Fibroblast of villous mesenchyme (primary cell): ENCODE data around the gene SNX25. TPM values are rescaled to one million over a fixed set of nuclear protein-coding genes. Genes with fewer than 3 reads are reported as not detected.

Experiments
- DNase-seq: peaks from one replicate; pipeline ENCODE4 v3.0.0-alpha.2; 2010; ENCODE audit warnings: low read depth
- H3K4me3 ChIP-seq: 2 replicates; pipeline ENCODE4 v1.5.1; 2011; ENCODE audit warnings: low read depth, mild to moderate bottlenecking, low read length
- total RNA-seq: library from RNA; depleted of rRNA; stranded (reverse); fragments of >200 nt; gene quantifications from 2 replicates; pipeline ENCODE4 v1.2.3, GENCODE V29; 2012
- TF ChIP-seq, protein P1 (sequence below): IDR thresholded peaks from 2 replicates; pipeline ENCODE4 v1.5.1; 2012; ENCODE audit warnings: low read depth, mild to moderate bottlenecking, low read length; ENCODE audit not compliant: insufficient read depth

The SNX25 gene
- total RNA-seq, 1 donor: 47.1 TPM

DNA sequence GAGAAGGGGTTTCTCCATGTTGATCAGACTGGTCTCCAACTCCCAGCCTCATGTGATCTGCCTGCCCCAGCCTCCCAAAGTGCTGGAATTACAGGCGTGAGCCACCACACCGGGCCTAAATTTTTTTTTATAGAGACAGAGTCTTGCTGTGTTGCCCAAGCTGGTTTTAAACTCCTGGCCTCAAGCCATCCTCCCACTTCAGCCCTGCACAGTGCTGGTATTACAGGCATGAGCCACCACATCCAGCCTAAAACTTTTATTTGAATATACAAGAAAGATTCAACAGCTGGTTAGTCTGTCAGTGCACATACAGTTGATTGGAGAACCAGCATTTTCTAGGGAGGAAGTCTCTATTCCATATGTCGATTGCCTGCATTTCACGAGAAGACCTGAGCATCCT, 95.1 kb downstream of the SNX25 start:
- DNase-seq: no peak
- no peak overlapping the region for H3K4me3 ChIP-seq
- TF ChIP-seq, protein P1, sequence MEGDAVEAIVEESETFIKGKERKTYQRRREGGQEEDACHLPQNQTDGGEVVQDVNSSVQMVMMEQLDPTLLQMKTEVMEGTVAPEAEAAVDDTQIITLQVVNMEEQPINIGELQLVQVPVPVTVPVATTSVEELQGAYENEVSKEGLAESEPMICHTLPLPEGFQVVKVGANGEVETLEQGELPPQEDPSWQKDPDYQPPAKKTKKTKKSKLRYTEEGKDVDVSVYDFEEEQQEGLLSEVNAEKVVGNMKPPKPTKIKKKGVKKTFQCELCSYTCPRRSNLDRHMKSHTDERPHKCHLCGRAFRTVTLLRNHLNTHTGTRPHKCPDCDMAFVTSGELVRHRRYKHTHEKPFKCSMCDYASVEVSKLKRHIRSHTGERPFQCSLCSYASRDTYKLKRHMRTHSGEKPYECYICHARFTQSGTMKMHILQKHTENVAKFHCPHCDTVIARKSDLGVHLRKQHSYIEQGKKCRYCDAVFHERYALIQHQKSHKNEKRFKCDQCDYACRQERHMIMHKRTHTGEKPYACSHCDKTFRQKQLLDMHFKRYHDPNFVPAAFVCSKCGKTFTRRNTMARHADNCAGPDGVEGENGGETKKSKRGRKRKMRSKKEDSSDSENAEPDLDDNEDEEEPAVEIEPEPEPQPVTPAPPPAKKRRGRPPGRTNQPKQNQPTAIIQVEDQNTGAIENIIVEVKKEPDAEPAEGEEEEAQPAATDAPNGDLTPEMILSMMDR: no peak

DNA sequence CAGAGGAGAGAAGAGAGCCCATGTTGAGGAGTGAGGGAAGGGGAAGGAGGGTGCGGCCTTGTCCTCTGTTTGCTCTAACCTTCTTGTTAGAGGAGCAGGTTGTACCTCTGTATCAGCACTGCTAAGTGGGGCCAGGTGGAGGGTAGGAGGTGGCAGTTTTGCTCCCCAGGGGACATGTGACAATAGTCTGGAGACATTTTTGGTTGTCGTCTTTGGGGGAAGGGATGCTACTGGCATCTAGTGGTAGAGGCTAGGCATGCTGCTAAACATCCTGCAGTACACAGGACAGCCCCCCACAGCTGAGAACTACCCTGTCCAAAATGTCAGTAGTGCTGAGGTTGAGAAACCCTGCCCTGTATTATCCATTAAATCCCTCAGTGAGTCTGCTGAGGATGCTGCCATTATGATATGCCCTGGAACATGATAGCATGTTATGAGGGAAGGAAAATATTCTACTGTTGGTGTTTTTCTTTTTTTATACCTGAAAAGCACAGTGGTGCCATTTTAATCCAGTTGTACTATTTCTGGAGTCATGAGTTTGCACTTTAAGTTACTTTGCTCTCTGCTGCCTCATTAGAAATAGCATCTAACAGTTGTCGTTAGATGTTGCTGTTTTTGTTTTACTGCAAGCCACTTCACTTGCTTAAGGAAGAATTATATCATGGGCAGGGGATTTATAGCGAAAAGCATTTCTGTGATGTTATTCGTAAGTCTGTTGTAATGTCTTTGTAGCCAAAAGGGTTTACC, 95.7 kb downstream of the SNX25 start:
- TF ChIP-seq, protein P1: peak; percentile 62
- H3K4me3 ChIP-seq: no peak overlapping the region
- peak; percentile 28 for DNase-seq

DNA sequence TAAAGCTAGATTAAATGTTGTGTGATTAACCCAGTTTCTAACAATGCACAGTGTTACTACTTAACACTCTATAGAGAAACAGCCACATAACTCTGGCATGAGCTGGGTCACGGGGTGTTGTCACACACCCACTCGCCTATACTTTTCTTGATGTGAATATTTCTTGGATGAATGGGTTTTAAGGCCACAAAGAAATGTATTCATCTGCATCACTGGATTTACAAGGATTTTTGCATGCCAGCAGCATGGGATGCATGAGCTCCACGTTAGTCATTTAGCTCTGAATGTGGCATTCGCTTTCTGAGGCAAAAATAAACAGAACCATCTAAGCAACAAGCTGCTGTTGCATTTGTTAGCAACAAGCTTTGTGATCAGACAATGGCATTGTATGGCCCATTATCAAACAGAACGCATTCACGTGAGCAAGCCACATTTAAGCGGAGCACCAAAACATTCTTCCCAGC, 96.6 kb downstream of the SNX25 start:
- TF ChIP-seq, protein P1: no peak
- H3K4me3 ChIP-seq: no peak overlapping the region
- peak; percentile 70 for DNase-seq

DNA sequence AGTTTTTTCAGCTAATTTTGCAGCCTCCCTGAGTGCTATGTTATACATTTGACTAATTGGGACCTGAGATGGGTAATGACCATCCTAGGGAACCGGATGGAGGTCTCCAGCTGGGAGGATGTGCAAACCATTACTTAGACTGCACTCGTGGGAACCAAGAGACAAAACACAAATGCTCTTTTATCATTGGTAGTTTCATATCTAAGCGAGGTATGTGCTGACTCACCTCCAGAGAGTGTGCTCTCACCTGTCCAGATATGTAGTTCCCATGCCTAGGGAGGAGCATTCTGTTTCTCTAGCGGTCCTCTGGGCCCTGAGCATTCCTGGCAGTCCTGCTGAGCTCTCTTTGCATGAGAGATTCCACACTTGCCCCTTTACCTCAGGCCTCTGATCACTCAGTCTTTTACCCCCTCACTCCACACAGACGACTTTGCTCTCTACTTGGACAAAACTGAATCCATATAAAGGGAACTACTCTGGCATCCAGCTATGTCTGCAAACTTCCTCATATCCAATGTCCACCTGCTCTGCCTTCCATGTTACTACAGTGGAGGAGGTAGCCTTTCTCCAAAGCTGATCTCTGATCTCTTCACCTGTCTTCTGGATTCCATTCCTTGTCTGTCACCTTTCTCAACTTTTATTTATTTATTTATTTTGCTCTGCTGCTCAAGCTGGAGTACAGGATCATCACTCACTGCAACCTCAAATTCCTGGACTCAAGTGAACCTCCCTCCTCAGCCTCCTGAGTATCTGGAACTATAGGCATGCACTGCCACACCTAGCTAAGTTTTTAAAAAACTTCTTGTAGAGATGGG, 97.9 kb downstream of the SNX25 start:
- TF ChIP-seq, protein P1: no peak
- H3K4me3 ChIP-seq: no peak overlapping the region
- no peak for DNase-seq

DNA sequence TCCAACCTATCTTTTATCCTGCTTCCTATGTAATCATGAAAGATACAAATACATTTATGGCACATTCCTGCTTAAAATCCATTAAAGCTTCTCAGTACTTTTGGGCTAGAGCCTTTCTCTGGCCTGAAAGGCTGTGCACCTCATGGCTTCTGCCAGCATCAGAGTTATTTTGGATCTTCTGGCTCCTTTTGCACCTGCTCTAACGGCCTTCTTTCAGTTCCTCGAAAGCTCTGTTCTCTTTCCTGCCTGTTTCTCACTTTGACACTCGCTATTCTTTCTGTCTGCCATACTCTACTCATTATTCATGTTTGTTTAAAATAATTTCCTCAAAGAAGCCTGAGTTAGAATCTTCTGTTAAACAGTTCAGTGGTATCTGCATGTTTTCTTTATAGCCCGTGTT, 100.4 kb downstream of the SNX25 start:
- TF ChIP-seq, protein P1: no peak
- no peak for DNase-seq
- no peak overlapping the region for H3K4me3 ChIP-seq

DNA sequence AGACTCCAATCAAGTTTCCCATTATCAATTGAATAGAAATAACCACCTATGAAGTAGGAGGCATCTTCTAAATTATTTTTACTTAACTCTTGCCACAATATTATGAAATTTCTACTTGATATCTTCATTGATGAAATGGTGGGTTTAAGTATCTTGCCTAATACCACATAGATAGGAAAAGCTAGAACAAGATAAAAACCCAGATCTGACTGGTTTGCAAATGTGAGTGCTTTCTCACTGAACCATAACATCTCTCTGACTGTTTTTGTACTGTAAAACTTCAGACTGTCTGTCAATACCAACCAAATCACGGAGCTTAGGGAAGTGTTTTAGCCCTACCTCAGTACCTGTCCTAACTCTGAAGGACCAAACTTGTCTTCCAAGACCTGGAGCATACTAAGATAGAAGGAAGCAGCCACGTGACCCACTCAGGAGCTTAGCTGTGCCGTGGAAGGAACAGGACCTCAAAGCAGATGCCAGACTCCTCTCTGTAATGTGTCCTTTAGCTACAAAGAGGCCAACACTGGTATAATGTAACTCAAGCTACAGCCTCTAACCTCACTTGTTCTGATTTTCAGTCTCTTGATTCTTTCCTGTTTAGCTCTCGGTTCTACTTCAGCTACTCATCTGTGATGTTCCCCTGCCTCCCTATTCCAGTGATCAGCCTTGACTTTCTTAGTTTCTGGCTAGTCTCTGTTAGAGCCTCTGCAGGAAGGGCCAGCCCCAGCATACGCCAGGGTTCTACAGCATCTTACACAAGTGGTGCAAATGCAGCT, 101.9 kb downstream of the SNX25 start:
- DNase-seq: no peak
- no peak overlapping the region for H3K4me3 ChIP-seq
- TF ChIP-seq, protein P1: no peak
